GM12891 (cell line): ENCODE data around the gene CERS6.
"Not testable (repeated sequence)": the region's sequence is repeated elsewhere in the genome, so short reads cannot be mapped to it uniquely, and the experiment has no call there.

Source experiments
- DNase-seq: peaks from one replicate; pipeline ENCODE4 v3.0.0; 2011; ENCODE audit warnings: low spot score; ENCODE audit not compliant: insufficient read length
- FAIRE-seq: peaks from 2 replicates; lab custom pipeline; 2011; peaks lifted over from hg19 to GRCh38; lab: Jason Lieb, UNC
- PAX5 ChIP-seq: IDR thresholded peaks from 2 replicates; pipeline ENCODE4 v1.6.1; 2011; ENCODE audit warnings: low read length, moderate library complexity, mild to moderate bottlenecking; ENCODE audit not compliant: insufficient read depth, severe bottlenecking
- POLR2A ChIP-seq: IDR thresholded peaks from 2 replicates; pipeline ENCODE4 v1.6.1; 2011; ENCODE audit warnings: low read depth, low read length, control low read depth
- POLR2AphosphoS5 ChIP-seq: IDR thresholded peaks from 2 replicates; pipeline ENCODE4 v1.6.1; 2011; ENCODE audit warnings: low read depth, low read length, control low read depth
- POU2F2 ChIP-seq: IDR thresholded peaks from 2 replicates; pipeline ENCODE4 v1.6.1; 2011; ENCODE audit warnings: low read depth, mild to moderate bottlenecking, control low read depth, low read length, moderate library complexity
- SPI1 ChIP-seq: IDR thresholded peaks from 2 replicates; pipeline ENCODE4 v1.6.1; 2011; ENCODE audit warnings: low read depth, low read length, control low read depth
- TAF1 ChIP-seq: IDR thresholded peaks from 2 replicates; pipeline ENCODE4 v1.6.1; 2011; ENCODE audit warnings: low read depth, low read length, control low read depth

CERS6 gene

DNA sequence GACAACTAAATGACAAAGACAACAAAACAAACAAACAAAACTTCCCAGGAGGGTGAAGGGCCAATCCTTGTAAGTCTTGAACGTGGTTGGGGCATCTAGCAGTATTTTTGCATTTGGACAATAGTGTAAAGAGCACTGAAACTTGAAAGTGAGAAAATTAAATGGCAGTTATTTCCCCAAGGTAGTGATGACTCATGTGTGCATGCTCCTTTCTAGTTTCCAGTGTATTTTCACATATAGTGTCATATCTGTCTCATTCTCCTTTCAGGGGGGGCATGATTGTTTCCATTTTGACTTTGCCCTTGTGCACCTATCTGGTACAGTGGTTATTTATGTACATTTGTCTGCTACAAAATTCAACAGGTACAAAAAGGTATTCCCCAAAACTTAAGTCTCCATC, 39.5 kb downstream of the CERS6 start:
- FAIRE-seq (peak; percentile 82), DNase-seq (no peak)
- TF ChIP-seq TAF1 = no peak
- TF ChIP-seq SPI1 = no peak

DNA sequence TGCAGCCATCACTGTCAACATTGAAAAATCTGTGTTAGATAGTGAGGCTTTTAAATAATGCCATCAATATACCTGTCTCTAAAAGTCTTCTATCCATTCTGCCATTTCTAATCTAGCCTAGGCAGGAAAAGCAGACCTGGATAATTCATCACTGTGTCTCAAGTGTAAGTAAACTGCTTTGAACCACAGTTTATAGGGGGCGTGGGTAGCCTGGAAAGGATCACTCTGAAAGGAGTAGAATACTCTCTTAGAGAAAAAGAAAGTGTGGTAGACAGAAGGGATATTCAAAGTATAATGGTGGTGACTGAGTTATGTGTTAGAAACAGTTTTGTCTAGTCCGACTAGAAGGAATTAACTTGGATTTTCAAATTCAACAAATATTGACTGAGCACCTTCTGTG, 40.8 kb downstream of the CERS6 start:
- TF ChIP-seq POLR2A = no peak
- no peak for TF ChIP-seq SPI1
- no peak for TF ChIP-seq PAX5
- no peak for TF ChIP-seq TAF1
- no peak for TF ChIP-seq POU2F2
- no peak for TF ChIP-seq POLR2AphosphoS5
- FAIRE-seq (no peak), DNase-seq (no peak)

DNA sequence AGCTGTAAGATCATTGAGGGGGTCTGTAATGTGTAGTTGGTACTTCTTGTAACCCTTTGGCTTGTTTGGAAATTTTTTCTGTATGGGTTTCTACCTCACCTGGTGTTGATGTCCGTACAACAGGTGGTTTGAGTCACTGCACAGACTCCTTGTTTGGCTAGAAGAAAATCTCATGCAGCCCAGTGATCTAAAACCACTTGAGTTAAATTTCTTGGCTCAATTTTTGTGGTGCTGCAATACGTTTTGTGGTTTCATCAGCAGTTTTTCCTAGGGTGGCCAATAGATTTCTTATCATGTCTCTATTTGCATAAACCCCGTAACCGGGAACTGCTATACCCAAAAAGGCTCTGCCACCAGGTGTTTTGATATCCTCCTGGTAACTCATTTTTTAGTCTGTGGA, 43.4 kb downstream of the CERS6 start:
- DNase-seq (no peak), FAIRE-seq (no peak)
- TF ChIP-seq POU2F2 = no peak
- TF ChIP-seq POLR2AphosphoS5 = no peak
- no peak for TF ChIP-seq POLR2A
- TF ChIP-seq PAX5 = no peak
- no peak for TF ChIP-seq TAF1
- TF ChIP-seq SPI1 = no peak

DNA sequence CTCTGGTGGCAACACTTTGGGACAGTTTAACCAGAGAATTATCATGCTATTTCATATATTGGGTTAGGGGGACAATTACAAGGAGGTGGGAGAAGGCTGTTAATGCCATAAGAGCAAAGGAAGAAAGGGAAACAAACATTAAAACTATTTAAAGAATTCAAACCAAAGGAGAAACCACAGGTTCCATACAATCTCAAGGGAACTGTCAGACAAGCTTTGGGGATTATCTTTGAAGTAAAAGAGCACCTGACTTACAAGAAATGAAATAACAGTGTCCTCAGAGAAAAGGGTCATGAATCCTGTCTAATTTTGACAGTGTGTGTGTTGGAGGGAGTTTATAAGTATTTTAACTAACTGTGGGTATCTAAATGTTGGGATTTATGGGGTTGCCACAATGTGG, 44.4 kb downstream of the CERS6 start:
- DNase-seq = no peak
- FAIRE-seq = no peak
- TF ChIP-seq POU2F2 = no peak
- TF ChIP-seq TAF1 = no peak
- no peak for TF ChIP-seq SPI1
- no peak for TF ChIP-seq POLR2A
- TF ChIP-seq POLR2AphosphoS5 = no peak
- TF ChIP-seq PAX5 = no peak

DNA sequence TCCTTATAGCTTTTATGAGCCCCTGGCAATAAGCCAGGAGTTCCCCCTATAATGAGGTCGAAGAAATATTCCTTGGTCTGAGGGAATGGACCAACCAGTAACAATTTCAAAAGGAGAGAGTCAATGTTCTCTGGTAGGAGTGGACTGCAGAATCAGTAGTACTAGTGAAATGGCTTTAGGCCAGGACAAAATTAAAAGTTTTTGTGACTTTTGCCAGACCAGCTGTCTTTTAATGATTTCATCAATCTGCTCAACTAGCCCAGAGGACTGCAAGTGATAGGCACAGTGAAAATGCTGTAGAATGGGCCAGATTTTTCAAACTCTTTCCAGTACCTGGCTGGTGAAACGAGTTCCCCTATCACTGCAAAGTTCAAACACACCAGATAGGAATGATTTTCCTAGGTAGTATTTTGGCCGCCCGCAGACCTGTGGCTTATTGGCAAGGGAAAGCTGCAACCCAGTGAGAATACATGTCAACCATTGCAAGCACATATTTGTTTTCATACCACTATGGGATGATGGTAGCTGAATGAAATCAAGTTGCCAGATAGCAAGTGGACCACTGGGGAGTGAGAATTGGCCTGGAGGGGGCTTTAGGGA, 45.5 kb downstream of the CERS6 start:
- FAIRE-seq (no peak), DNase-seq (no peak)
- TF ChIP-seq TAF1 (no peak), POLR2A (no peak), SPI1 (no peak), PAX5 (no peak), POU2F2 (no peak), POLR2AphosphoS5 (no peak)

DNA sequence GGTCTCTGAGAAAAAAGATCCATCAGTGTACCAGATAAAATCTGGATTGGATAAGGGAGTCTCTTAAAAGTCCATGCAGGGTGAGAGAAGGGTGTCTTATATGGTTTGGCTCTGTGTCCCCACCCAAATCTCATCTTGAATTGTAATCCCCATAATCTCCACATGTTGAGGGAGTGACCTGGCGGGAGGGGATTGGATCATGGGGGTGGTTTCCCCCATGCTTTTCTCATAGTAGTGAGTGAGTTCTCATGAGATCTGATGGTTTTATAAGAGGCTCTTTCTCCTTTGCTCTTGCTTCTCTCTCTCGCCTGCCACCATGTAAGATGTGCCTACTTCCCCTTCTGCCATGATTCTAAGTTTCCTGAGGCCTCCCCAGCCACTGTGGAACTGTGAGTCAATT, 46.8 kb downstream of the CERS6 start:
- not testable (repeated sequence) for FAIRE-seq, DNase-seq

DNA sequence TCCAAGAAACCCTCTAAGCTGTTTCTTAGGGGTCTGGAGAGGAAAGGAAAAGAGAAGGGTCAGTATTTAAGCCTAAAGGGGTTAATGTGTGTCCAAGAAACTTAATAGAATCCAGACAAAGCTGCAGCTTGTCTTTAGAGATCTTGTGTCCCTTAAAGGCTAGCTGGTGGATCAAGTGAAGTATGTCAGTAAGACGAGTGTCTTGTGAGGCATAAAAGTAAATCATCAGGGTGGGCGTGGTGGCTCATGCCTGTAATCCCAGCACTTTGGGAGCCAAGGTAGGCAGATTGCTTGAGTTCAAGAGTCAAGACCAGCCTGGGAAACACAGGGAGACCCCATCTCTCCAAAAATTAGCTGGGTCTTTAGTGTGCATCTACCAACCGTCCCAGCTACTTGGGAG, 47.8 kb downstream of the CERS6 start:
- DNase-seq (no peak), FAIRE-seq (no peak)
- TF ChIP-seq POU2F2 = no peak
- TF ChIP-seq POLR2A = no peak
- TF ChIP-seq PAX5 = no peak
- no peak for TF ChIP-seq POLR2AphosphoS5
- TF ChIP-seq SPI1 = no peak
- TF ChIP-seq TAF1 = no peak

DNA sequence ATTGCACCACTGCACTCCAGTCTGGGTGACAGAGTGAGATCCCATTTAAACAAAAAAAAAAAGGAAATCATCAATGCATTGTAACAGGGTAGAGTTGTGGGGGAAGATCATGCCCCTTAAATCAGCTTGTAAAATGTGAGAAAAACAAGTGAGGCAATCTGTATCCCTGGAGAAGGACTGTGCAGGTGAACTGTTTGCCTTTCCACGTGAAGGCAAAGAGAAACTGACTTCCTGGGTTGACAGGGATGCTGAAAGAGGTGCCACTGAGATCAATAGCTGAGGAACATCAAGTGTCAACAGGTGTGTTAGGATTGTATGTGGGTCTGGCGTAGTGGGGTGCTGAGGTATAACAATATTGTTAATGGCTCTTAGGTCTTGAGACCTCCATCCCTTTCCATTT, 48.3 kb downstream of the CERS6 start:
- no peak for TF ChIP-seq POU2F2
- DNase-seq = no peak
- FAIRE-seq = no peak

DNA sequence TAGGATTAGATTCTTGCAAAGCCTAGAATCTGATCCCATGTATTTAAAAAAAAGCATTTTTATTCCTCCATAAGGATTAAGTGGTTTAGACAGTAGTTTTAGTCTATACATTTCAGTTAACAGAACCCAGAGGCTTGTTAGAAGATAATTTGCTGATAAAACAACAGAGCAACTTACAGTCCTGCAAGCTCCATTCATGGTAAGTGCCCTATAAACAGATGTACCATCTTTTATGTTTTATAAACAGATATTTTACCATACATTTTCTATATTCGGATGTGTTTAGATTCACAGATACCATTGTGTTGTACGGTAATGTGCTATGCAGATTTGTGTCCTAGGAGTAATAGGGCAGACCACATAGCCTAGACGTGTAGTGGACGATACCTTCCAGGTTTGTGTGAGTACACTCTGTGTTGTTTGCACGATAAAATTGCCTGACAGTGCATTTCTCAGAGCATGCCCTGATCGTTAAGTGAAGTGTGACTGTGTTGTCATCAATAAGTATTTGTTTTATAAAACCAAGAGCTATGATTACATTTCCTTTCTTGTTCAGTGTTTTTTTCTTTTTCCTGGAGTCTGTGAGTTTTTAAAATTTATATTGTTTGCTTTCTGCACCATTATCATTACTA, 54.2 kb downstream of the CERS6 start:
- no peak for DNase-seq
- no peak for TF ChIP-seq POLR2A
- TF ChIP-seq TAF1 = no peak
- TF ChIP-seq POLR2AphosphoS5 = no peak
- no peak for TF ChIP-seq PAX5
- no peak for FAIRE-seq

DNA sequence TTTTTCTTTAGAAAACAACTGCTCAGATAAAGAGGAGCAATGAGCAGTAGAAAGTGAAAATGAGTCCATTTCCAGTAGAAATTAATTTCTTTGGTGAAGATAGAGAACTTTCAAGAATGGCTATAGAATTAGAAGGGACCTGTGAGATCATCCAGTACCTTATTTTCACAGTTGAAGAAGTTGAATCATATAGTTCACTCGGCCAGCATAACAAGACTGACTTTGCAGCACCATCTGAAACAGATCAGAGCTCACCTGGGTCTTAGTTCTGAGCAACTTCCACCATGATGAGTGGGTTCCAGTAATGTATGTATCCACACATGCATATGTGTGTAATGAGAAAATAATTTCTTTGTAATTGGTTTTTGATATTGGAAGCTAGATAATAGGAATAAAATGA, 58.6 kb downstream of the CERS6 start:
- FAIRE-seq (no peak), DNase-seq (no peak)
- TF ChIP-seq TAF1 (no peak), PAX5 (no peak), POLR2A (no peak), SPI1 (no peak), POLR2AphosphoS5 (no peak), POU2F2 (no peak)
